ENCODE measurements around the gene LIN37. TPM values are rescaled to one million over a fixed set of nuclear protein-coding genes. Genes with fewer than 3 reads are reported as not detected.

Gene LIN37
- total and polyA plus RNA-seq, 2 experiments from 2014 or later = 12.0 to 13.6 TPM

- H2AFZ ChIP-seq = no peak overlapping the region
- H3K27ac ChIP-seq = no peak overlapping the region
- peaks cover 13% of the 10 kb centered on the region for H3K27me3 ChIP-seq
- H3K9me3 ChIP-seq (ENCODE audit: low read depth) = no peaks in the 10 kb centered on the region
- no peaks in the 10 kb centered on the region for H3K9me2 ChIP-seq (replicated peaks; ENCODE audit: insufficient read depth)
- WGBS (ENCODE audit: low lambda C conversion rate, missing lambda C conversion rate) = 87% methylated on average over 9 of the region's 9 CpGs
- DNase-seq (ENCODE audit: low spot score) = no peak
- H3K4me1 ChIP-seq (ENCODE audit: insufficient read depth) = no peaks in the 10 kb centered on the region
- H3K79me2 ChIP-seq = no peaks in the 10 kb centered on the region
- H4K20me1 ChIP-seq (ENCODE audit: insufficient read depth, poor library complexity, severe bottlenecking) = no peaks in the 10 kb centered on the region
- TF ChIP-seq EZH2 (IDR thresholded peaks at IDR 0.05; ENCODE audit: borderline replicate concordance) (no peak), EZH2phosphoT487 (IDR thresholded peaks at IDR 0.05; ENCODE audit: low read depth, severe bottlenecking, unreplicated experiment) (no peak), CTCF (IDR thresholded peaks at IDR 0.05; ENCODE audit: poor library complexity) (no peak)
- no peaks in the 10 kb centered on the region for H3K36me3 ChIP-seq (replicated peaks; ENCODE audit: insufficient read depth, low read depth)
- H3K4me3 ChIP-seq = no peak overlapping the region
- H3K4me2 ChIP-seq = no peak overlapping the region
These were observed 43.5 kb downstream of the LIN37 start for GRCh38 chr19:35791814-35792279.

GRCh38 chr19:35792312-35792711 is 43.9 kb downstream of the LIN37 start:
- Histone ChIP-seq H3K9me2 (replicated peaks; ENCODE audit: insufficient read depth) (no peaks in the 10 kb centered on the region), H4K20me1 (ENCODE audit: insufficient read depth, poor library complexity, severe bottlenecking) (no peaks in the 10 kb centered on the region), H2AFZ (no peak overlapping the region), H3K9me3 (ENCODE audit: low read depth) (no peaks in the 10 kb centered on the region), H3K36me3 (replicated peaks; ENCODE audit: insufficient read depth, low read depth) (no peaks in the 10 kb centered on the region), H3K4me2 (no peak overlapping the region), H3K27me3 (peaks cover 18% of the 10 kb centered on the region), H3K79me2 (no peaks in the 10 kb centered on the region), H3K4me1 (ENCODE audit: insufficient read depth) (no peaks in the 10 kb centered on the region), H3K27ac (no peak overlapping the region), H3K4me3 (no peak overlapping the region)
- TF ChIP-seq CTCF (IDR thresholded peaks at IDR 0.05; ENCODE audit: poor library complexity) (no peak), EZH2 (IDR thresholded peaks at IDR 0.05; ENCODE audit: borderline replicate concordance) (no peak), EZH2phosphoT487 (IDR thresholded peaks at IDR 0.05; ENCODE audit: low read depth, severe bottlenecking, unreplicated experiment) (no peak)
- WGBS (ENCODE audit: low lambda C conversion rate, missing lambda C conversion rate) = 91% methylated on average over 15 of the region's 15 CpGs
- no peak for DNase-seq (ENCODE audit: low spot score)

- H2AFZ ChIP-seq = no peak overlapping the region
- H3K4me1 ChIP-seq (ENCODE audit: insufficient read depth) = no peaks in the 10 kb centered on the region
- DNase-seq (ENCODE audit: low spot score) = no peak
- H3K27me3 ChIP-seq = peaks cover 22% of the 10 kb centered on the region
- no peak overlapping the region for H3K27ac ChIP-seq
- TF ChIP-seq CTCF (IDR thresholded peaks at IDR 0.05; ENCODE audit: poor library complexity) (no peak), EZH2 (IDR thresholded peaks at IDR 0.05; ENCODE audit: borderline replicate concordance) (no peak), EZH2phosphoT487 (IDR thresholded peaks at IDR 0.05; ENCODE audit: low read depth, severe bottlenecking, unreplicated experiment) (no peak)
- H4K20me1 ChIP-seq (ENCODE audit: insufficient read depth, poor library complexity, severe bottlenecking) = no peaks in the 10 kb centered on the region
- WGBS (ENCODE audit: low lambda C conversion rate, missing lambda C conversion rate) = 83% methylated on average over 7 of the region's 8 CpGs
- no peaks in the 10 kb centered on the region for H3K36me3 ChIP-seq (replicated peaks; ENCODE audit: insufficient read depth, low read depth)
- H3K9me3 ChIP-seq (ENCODE audit: low read depth) = no peaks in the 10 kb centered on the region
- no peaks in the 10 kb centered on the region for H3K9me2 ChIP-seq (replicated peaks; ENCODE audit: insufficient read depth)
- no peak overlapping the region for H3K4me2 ChIP-seq
- no peaks in the 10 kb centered on the region for H3K79me2 ChIP-seq
- no peak overlapping the region for H3K4me3 ChIP-seq
These were observed 44.5 kb downstream of the LIN37 start for GRCh38 chr19:35792888-35793287.

Measured in hepatocyte (in vitro differentiated cells).